Measurements from ENCODE around the gene SLC25A22.
A peak's percentile ranks its signal among the peaks of the same experiment; 100 is the strongest.

The SLC25A22 gene

GRCh38 chr11:833849-834311 lies 35.8 kb upstream of the SLC25A22 start:
- DNase-seq, result no peak

DNA sequence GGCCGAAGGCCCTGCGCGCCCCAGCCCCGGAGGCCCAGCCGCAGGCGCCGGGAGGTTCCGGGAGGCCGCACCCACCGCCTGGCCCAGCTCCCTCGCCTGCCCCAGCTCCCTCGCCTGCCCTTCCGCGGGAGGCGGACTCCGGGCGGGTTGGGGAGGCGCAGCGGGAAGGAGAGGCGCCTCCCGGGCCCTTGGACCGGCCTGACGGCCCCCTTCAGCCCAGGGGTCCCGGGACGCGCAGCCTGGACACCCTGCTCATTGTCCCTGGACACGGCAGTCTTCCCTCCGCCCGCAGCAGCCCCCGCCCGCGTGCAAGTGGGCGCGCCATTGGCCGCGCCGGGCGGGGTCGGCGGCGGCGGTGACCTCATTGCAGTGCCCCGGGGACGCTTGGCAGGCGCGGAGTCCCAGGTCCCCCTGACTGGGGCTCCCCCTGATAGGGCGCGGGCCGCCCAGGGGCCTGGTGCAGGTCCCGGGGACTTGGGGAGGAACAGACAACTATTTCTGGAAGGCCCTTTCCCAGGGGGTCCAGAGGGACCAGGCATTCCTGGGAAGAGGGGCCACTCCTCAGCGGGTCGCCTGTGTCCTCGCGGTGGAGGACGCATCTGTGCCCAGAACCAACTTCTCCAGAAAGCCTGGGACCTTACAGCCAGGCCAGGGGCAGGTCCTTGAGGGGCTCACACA lies 35.2 kb upstream of the SLC25A22 start:
- peak; percentile 39 for DNase-seq

- peak; percentile 44 for DNase-seq
Observed at GRCh38 chr11:832529-833113, 34.5 kb upstream of the SLC25A22 start, which contains the start of gene CD151. CD151 (plus strand) TSS chr11:832952; CDS start chr11:836070, 3,118 bp downstream.

DNA sequence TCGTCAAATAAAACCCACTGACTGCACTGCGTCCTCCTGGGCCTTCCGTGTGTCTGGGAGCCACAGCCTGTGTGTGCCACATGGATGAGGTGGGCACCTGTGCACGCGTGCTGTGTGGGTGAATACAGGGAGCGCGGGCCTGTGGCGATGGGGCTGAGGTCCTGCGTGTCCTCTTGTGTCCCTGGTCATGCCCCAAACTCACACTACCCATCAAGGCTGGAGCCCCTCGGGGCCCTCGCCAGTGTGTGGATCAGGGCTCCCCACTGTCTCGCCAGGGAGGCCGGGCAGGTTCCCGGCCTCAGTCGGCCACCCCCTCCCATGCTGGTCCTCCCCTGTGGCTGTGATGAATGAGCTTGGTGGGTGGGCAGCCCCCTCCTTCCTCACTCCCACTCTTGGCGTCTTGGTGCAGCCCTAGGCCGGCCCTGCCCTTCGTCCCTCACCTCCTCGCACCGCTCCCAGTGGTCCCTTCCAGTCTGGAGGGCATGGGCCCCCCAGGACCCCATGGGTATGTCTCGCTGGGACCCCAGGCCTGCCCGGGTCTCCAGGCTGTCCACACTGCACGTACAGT lies 34.0 kb upstream of the SLC25A22 start:
- no peak for DNase-seq

- DNase-seq, result no peak
Observed at GRCh38 chr11:831118-831864, 33.2 kb upstream of the SLC25A22 start.

DNA sequence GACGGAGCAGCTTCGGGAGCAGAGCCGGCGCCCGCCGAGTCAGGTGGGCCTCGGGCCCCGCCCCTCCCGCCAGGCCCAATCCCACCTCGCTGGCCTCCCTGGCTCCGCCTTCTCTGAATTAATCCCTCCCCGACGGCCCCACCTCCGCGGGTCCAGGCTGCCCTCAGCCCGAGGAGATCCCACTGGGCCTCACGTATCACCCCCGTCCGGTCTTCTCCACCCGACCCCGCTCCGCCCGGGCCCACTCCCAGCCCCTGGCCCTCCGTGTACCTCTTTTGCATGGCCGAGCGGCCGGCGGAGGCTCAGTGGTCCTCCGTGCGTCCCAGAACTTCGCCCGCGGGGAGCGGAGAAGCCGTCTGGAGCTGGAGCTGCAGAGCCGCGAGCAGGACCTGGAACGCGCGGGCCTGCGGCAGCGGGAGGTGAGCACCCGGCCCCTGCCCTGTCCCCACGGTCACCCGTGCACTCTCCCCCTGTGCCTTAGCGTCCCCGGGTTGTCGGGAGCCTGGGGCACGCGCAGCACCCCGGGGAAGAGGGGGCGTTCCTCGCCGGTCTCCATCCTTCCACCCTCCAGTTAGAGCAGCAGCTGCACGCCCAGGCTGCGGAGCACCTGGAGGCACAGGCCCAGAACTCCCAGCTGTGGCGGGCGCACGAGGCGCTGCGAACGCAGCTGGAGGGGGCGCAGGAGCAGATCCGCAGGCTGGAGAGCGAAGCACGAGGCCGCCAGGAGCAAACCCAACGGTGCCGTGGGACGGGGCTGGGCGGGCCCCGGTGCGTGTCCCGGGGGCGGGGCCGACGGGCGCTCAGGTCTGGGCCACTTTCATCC lies 32.4 kb upstream of the SLC25A22 start:
- DNase-seq, result peak; percentile 67

DNA sequence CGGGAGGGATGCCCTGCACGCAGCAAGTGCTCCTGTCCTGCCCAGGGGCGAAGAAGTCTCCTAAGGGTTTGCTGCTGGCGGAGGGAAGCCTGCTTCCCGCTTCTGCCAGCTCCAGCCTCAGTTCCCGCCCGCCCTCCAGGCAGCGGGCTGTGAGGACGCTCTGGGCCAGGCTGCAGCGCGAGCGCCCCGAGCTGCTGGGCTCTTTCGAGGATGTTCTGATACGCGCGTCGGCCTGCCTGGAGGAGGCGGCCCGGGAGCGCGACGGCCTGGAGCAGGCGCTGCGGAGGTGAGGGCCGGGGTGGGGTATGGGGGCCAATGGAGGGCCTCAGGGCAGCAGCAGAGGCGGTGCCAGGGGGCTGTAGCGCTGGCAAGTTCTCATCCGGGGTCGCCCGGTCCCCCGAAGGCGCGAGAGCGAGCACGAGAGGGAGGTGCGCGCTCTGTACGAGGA lies 31.8 kb upstream of the SLC25A22 start:
- DNase-seq, result no peak

- no peak for DNase-seq
Observed at GRCh38 chr11:829176-829846, 31.2 kb upstream of the SLC25A22 start.

GRCh38 chr11:828506-829175 lies 30.6 kb upstream of the SLC25A22 start:
- DNase-seq, result no peak

DNA sequence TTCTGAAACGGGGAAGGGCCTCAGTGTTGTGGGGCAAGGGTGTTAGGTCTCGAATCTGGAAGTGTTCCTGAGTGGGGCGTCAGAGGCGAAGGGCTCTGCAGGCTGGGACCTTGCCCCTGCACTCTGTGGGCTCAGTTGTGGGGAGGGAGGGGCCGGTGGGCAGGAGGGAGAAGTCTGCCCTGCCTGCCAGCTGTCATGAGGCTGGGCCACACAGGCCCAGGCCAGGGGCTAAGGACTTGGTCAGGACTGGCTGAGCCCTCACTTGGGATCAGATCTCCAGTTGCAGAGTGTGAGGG lies 29.8 kb upstream of the SLC25A22 start, which contains the start of gene CRACR2B:
TSS of gene CRACR2B (plus strand) at position 23 of the 296 bp plus-strand sequence. CDS start 689 bp downstream, outside the sequence.
- no peak for DNase-seq

- DNase-seq, result no peak
Observed at GRCh38 chr11:827146-827896, 29.2 kb upstream of the SLC25A22 start.

DNA sequence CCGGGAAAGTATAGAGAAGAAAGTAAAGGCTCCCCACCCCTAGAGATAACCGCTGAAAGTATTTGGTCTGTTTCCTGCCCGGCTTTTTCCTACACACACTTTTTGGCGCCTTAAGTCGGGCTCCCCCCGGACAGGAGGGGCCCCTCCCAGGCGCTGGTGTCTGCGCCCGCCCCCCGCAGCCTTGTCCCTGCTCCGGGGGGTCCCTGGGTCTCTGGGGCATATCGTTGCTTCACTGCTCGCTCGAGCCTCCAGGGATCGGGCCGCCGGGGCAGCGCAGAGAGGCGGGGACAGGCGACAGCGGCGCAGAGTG lies 28.7 kb upstream of the SLC25A22 start:
- DNase-seq, result no peak

- no peak for DNase-seq
Observed at GRCh38 chr11:826227-826621, 28.1 kb upstream of the SLC25A22 start.

DNA sequence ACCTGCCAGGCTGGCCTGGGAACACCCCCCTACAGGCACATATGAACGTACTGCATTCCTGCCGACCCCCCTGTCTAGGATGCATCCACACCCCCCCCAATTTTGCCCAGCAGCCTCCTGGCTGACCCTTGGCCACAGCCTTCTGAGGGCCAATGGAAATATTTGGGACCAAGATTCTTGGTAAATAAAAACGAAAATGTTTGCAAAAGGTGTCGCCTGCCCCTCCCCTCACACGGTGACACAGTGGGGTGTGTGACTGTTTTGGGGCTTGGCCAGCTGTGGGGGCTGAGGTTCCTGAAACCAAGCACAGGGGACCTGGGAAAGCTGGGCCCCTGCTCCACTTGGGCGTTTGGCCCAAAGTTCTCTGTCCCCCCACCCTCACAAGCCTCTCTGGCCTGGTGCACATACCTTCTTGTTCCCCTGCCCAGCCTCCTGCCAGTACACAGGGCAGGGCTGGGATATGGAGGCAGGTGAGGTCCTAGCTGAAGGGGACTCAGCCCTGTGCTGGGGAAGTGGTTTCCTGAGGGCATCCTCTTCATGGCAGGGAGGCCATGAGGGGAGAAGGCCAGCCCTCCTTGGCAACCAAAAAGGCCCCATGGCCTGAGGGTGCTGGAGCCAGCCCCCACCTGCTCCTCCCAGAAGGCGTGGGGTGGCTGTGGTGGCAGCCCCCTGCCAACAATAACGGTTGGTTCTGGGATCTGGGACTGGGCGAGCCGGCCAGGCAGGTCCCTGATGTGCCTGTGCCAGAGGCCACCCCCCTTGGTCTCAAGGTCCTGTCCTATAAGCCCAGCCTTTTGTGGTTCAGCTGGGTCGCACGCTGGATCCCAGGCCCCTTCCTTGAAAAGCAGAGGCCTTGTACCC lies 27.5 kb upstream of the SLC25A22 start:
- DNase-seq, result no peak

- DNase-seq, result no peak
Observed at GRCh38 chr11:824942-825341, 26.9 kb upstream of the SLC25A22 start.

DNA sequence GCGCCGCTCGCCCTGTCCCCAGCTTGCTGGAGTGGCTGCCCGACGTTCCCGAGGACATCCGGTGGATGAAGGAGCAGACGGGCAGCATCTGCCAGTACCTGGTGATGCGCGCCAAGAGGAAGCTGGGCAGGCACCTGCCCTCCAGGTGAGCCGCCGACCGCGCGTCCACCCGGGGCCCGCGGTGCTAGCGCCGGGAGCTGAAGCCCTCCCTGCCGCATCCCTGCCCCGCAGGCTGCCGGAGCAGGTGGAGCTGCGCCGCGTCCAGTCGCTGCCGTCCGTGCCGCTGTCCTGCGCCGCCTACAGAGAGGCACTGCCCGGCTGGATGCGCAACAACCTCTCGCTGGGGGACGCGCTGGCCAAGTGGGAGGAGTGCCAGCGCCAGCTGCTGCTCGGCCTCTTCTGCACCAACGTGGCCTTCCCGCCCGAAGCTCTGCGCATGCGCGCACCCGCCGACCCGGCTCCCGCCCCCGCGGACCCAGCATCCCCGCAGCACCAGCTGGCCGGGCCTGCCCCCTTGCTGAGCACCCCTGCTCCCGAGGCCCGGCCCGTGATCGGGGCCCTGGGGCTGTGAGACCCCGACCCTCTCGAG lies 26.3 kb upstream of the SLC25A22 start:
- no peak for DNase-seq

DNA sequence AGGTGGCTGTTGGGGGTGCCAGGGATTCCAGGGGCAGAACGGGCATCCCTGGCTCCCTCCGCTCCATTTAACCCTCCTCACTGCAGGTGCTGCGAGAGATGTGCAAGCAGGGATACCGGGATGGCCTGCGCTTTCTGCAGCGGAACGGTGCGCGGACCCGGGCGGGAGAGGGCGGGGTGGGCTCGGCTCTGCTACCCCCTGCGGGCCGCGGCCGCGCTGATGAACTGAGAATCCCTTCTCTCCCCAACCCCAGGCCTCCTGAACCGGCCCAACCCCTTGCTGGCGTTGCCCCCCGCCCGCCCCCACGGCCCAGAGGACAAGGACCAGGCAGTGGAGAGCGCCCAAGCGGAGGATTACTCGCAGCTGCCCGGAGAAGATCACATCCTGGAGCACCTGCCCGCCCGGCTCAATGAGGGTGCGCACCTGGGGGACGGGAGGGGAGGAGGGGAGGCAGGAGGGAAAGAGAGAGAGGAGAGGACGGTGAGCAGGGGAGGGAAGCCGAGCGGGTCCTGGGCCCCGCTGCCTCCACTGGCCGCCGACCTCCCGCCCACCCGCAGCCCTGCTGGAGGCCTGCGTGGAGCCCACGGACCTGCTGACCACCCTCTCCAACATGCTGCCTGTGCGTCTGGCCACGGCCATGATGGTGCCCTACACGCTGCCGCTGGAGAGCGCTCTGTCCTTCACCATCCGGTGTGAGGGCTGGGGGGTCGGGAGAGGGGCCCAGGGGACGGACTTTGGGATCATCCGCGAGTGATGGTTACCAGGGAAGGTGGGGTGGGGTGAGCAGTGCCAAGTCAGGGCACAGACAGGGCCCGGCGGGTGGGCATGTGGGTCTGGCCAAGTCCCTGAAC lies 25.6 kb upstream of the SLC25A22 start:
- DNase-seq, result no peak
